OCI-LY1 (cell line): ENCODE results near the gene TSEN54.

ENCODE experiments used
- CTCF ChIP-seq: fragments of 200-600 bp; sonication (generic), shearing (Covaris generic); IDR thresholded peaks from 2 replicates; pipeline ENCODE4 v1.5.1; 2017; ENCODE audit warnings: mild to moderate bottlenecking, antibody characterized with exemption, low read length, moderate library complexity, mixed read lengths
- EZH2 ChIP-seq: fragments of 200-600 bp; sonication (generic), shearing (Covaris generic); IDR thresholded peaks from 2 replicates; pipeline ENCODE4 v1.8.0; 2017; ENCODE audit warnings: borderline replicate concordance, mixed run types, mild to moderate bottlenecking, antibody characterized with exemption, low read length, moderate library complexity, mixed read lengths

DNA sequence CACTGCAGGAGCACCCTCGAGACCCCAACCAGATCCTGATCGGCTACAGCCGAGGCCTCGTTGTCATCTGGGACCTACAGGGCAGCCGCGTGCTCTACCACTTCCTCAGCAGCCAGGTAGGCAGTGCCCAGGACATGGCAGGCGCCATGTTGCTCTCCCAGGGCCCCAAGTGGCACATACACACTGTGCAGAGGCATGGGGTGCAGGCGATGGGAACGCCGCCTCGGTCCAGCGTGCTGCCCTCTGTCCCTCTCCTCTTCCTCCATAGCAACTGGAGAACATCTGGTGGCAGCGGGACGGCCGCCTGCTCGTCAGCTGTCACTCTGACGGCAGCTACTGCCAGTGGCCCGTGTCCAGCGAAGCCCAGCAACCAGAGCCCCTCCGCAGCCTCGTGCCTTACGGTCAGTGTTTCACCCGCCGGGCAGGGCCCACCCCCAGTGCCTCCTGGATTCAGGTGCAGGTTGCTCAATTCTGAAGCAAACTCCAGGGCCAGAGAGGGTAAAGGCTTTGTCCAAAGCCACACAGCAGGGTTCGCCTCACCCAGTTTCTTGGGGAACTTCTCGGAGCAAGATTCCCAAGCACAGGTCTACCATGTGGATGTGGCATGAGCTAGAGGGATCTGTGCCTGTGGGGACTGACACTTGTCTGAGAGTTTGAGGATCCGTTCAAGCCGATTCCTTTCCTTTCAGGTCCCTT is 46.9 kb downstream of the TSEN54 start:
- TF ChIP-seq CTCF = no peak
- no peak for TF ChIP-seq EZH2
